K562 (cell line): ENCODE measurements around the gene FZD1. TPM values are rescaled to one million over a fixed set of nuclear protein-coding genes. Genes with fewer than 3 reads are reported as not detected.

ENCODE experiments used
- ATF4 ChIP-seq: fragments of 450-650 bp; formaldehyde crosslinking; IDR thresholded peaks from 2 replicates; pipeline ENCODE4 v1.4.0; 2022; ENCODE audit warnings: mild to moderate bottlenecking, moderate library complexity
- CHCHD3 ChIP-seq: fragments of 250-450 bp; sonication (Bioruptor Pico); IDR thresholded peaks from 2 replicates; pipeline ENCODE4 v2.1.2; 2022; ENCODE audit warnings: mild to moderate bottlenecking
- SETDB1 ChIP-seq: IDR thresholded peaks from one replicate; pipeline ENCODE4 v1.6.1; 2012; ENCODE audit warnings: low read length, control low read depth, inconsistent platforms
- SIN3A ChIP-seq, 2 experiments: fragments of 150-350 bp in 1 of 2; IDR thresholded peaks; 2 replicates each; pipeline ENCODE4 v1.6.1; 2011 to 2016; ENCODE audit warnings: borderline replicate concordance in 2 of 2, low read depth in 2 of 2, low read length in 2 of 2, mild to moderate bottlenecking in 2 of 2, moderate library complexity in 2 of 2; ENCODE audit not compliant: control insufficient read depth in 1 of 2
- ZFP1 ChIP-seq: fragments of 450-650 bp; formaldehyde crosslinking; IDR thresholded peaks from 2 replicates; pipeline ENCODE4 v1.4.0; 2020; ENCODE audit warnings: mild to moderate bottlenecking, mixed read lengths
- ZNF592 ChIP-seq: fragments of 450-650 bp; IDR thresholded peaks from 2 replicates; pipeline ENCODE4 v1.6.1; 2017; ENCODE audit warnings: antibody characterized with exemption, mild to moderate bottlenecking
- ZNF77 ChIP-seq: fragments of 250-450 bp; sonication (Bioruptor Pico); IDR thresholded peaks from 2 replicates; pipeline ENCODE4 v1.5.0; 2020
- polyA plus RNA-seq, 8 experiments: library from polyadenylated mRNA; depleted of rRNA in 4 of 8; stranded (reverse) in 5 of 8; unstranded in 3 of 8; fragments of >200 nt; fragmentation: Nextera tagmentation in 2 of 8; fragmentation: Illumina TruSeq in 1 of 8; extraction: Ambion mirVana in 2 of 8; extraction: Trizol in 1 of 8; gene quantifications; 2 replicates each; pipeline versions ENCODE4 v1.2.1 to v1.2.3, GENCODE V29; 2011 to 2014; ENCODE audit warnings: inconsistent platforms in 1 of 8, missing spikeins in 1 of 8
- total RNA-seq, 7 experiments: library from RNA; depleted of rRNA in 6 of 7; stranded (reverse); fragments of >200 nt in 6 of 7; fragmentation: Illumina TruSeq in 2 of 7; extraction: Trizol in 2 of 7; gene quantifications; 2 replicates each; pipeline versions ENCODE4 v1.2.1 to v1.2.3, GENCODE V29; 2011 to 2021; ENCODE audit warnings: low replicate concordance in 1 of 7
- TF ChIP-seq, protein P1 (sequence below): sonication (generic); formaldehyde crosslinking; IDR thresholded peaks from 2 replicates; pipeline ENCODE4 v1.8.0; 2022; ENCODE audit warnings: missing genetic modification reagents, mild to moderate bottlenecking, borderline replicate concordance
- TF ChIP-seq, protein P2 (sequence below): fragments of 450-650 bp; IDR thresholded peaks from 2 replicates; pipeline ENCODE4 v1.6.1; 2016; ENCODE audit warnings: borderline replicate concordance
- TF ChIP-seq, protein P3 (sequence below): fragments of 250-450 bp; sonication (Bioruptor Pico); IDR thresholded peaks from 2 replicates; pipeline ENCODE4 v1.8.0; 2021; ENCODE audit warnings: borderline replicate concordance, mild to moderate bottlenecking, moderate library complexity; ENCODE audit not compliant: poor library complexity, severe bottlenecking

FZD1 gene
- total and polyA plus RNA-seq, 9 of the 15 experiments (the other 6 are each of a cell fraction or from before 2014, with no cell fraction given), result 0.25 to 5.1 (median 1.8) TPM

GRCh38 chr7:91264046-91264923 lies at the start of gene FZD1 (continued):
- TF ChIP-seq ZNF592, result no peak
- TF ChIP-seq, protein P1, sequence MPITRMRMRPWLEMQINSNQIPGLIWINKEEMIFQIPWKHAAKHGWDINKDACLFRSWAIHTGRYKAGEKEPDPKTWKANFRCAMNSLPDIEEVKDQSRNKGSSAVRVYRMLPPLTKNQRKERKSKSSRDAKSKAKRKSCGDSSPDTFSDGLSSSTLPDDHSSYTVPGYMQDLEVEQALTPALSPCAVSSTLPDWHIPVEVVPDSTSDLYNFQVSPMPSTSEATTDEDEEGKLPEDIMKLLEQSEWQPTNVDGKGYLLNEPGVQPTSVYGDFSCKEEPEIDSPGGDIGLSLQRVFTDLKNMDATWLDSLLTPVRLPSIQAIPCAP (CRISPR knock-in tag), result no peak
- TF ChIP-seq CHCHD3 (CRISPR knock-in tag), result no peak
- no peak for TF ChIP-seq SETDB1
- TF ChIP-seq ZNF77 (CRISPR knock-in tag), result no peak
- TF ChIP-seq, protein P2, sequence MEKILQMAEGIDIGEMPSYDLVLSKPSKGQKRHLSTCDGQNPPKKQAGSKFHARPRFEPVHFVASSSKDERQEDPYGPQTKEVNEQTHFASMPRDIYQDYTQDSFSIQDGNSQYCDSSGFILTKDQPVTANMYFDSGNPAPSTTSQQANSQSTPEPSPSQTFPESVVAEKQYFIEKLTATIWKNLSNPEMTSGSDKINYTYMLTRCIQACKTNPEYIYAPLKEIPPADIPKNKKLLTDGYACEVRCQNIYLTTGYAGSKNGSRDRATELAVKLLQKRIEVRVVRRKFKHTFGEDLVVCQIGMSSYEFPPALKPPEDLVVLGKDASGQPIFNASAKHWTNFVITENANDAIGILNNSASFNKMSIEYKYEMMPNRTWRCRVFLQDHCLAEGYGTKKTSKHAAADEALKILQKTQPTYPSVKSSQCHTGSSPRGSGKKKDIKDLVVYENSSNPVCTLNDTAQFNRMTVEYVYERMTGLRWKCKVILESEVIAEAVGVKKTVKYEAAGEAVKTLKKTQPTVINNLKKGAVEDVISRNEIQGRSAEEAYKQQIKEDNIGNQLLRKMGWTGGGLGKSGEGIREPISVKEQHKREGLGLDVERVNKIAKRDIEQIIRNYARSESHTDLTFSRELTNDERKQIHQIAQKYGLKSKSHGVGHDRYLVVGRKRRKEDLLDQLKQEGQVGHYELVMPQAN, result no peak
- no peak for TF ChIP-seq ZFP1 (CRISPR knock-in tag)
- TF ChIP-seq, protein P3, sequence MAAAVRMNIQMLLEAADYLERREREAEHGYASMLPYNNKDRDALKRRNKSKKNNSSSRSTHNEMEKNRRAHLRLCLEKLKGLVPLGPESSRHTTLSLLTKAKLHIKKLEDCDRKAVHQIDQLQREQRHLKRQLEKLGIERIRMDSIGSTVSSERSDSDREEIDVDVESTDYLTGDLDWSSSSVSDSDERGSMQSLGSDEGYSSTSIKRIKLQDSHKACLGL (CRISPR knock-in tag), result no peak
- TF ChIP-seq ATF4 (CRISPR knock-in tag), result no peak
- TF ChIP-seq SIN3A (IDR thresholded peaks at IDR 0.05; ENCODE audit: borderline replicate concordance in 2 of 2, control insufficient read depth in 1 of 2, low read depth in 2 of 2, low read length in 2 of 2), result peak in 1 of 2 experiments; percentile 25; a peak in 2 of 4 replicates
